ENCODE results near the gene XRCC2. TPM values are rescaled to one million over a fixed set of nuclear protein-coding genes. Genes with fewer than 3 reads are reported as not detected.

The XRCC2 gene
- total and polyA plus RNA-seq, 2 experiments from 2014 or later = 18.9 to 33.2 TPM

DNA sequence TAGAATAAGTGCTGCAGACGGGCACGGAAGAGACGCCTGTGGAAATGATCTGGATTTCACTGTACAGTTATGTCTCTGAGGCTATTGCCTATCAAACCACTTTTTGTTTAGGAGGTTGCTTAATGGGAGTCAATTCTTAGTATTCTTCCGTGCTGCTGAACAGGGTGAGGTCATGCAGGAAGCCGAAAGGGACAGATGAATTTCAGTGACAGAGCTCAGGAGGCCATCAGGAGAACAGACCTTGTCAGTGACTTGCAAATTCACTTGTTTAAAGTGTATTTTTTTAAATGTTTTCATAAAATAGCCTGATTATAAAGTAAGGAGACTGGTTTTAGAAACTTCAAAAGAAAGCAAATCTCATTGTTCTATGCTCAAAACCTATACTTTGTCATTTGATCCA is 58.9 kb downstream of the XRCC2 start:
- Histone ChIP-seq H3F3A (replicated peaks; ENCODE audit: low read depth) (no peaks in the 10 kb centered on the region), H3K27me3 (ENCODE audit: insufficient read depth) (no peaks in the 10 kb centered on the region), H3K9me2 (ENCODE audit: insufficient read depth) (peaks cover 3% of the 10 kb centered on the region; the same call in 1 of the 2 replicates), H3K36me3 (ENCODE audit: insufficient read depth) (no peaks in the 10 kb centered on the region), H4K20me1 (replicated peaks; ENCODE audit: insufficient read depth) (no peaks in the 10 kb centered on the region), H3K4me3 (no peak overlapping the region), H3K4me1 (ENCODE audit: insufficient read depth) (no peaks in the 10 kb centered on the region), H3K79me2 (replicated peaks; ENCODE audit: insufficient read depth) (no peaks in the 10 kb centered on the region), H3K27ac (ENCODE audit: low read depth) (no peak overlapping the region), H2AFZ (no peak overlapping the region), H3K4me2 (no peak overlapping the region)
- Mint-ChIP-seq H3K4me3 (no peak overlapping the region), H3K36me3 (ENCODE audit: low read depth) (peaks cover 8% of the 10 kb centered on the region; the same call in 2 of the 3 replicates), H3K27ac (no peak overlapping the region), H3K9me3 (peaks cover 8% of the 10 kb centered on the region), H3K27me3 (ENCODE audit: insufficient read depth, low read depth, poor library complexity) (peaks cover 3% of the 10 kb centered on the region), H3K4me1 (no peaks in the 10 kb centered on the region)
- ATAC-seq (no peak), DNase-seq (ENCODE audit: low spot score) (no peak)
- TF ChIP-seq EZH2 (IDR thresholded peaks at IDR 0.05; ENCODE audit: low read depth, unreplicated experiment) (no peak), ZNF331 (CRISPR knock-in tag; IDR thresholded peaks at IDR 0.05; ENCODE audit: low read depth) (no peak), ZNF114 (CRISPR knock-in tag; IDR thresholded peaks at IDR 0.05) (no peak), POLR2AphosphoS5 (IDR thresholded peaks at IDR 0.05; ENCODE audit: low read depth) (no peak), CREB1 (CRISPR knock-in tag; IDR thresholded peaks at IDR 0.05; ENCODE audit: low read depth) (no peak)
- TF ChIP-seq, protein P1, sequence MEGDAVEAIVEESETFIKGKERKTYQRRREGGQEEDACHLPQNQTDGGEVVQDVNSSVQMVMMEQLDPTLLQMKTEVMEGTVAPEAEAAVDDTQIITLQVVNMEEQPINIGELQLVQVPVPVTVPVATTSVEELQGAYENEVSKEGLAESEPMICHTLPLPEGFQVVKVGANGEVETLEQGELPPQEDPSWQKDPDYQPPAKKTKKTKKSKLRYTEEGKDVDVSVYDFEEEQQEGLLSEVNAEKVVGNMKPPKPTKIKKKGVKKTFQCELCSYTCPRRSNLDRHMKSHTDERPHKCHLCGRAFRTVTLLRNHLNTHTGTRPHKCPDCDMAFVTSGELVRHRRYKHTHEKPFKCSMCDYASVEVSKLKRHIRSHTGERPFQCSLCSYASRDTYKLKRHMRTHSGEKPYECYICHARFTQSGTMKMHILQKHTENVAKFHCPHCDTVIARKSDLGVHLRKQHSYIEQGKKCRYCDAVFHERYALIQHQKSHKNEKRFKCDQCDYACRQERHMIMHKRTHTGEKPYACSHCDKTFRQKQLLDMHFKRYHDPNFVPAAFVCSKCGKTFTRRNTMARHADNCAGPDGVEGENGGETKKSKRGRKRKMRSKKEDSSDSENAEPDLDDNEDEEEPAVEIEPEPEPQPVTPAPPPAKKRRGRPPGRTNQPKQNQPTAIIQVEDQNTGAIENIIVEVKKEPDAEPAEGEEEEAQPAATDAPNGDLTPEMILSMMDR (conservative IDR thresholded peaks at IDR 0.05; ENCODE audit: low read depth in 2 of 2) = no peak
- TF ChIP-seq, protein P2, sequence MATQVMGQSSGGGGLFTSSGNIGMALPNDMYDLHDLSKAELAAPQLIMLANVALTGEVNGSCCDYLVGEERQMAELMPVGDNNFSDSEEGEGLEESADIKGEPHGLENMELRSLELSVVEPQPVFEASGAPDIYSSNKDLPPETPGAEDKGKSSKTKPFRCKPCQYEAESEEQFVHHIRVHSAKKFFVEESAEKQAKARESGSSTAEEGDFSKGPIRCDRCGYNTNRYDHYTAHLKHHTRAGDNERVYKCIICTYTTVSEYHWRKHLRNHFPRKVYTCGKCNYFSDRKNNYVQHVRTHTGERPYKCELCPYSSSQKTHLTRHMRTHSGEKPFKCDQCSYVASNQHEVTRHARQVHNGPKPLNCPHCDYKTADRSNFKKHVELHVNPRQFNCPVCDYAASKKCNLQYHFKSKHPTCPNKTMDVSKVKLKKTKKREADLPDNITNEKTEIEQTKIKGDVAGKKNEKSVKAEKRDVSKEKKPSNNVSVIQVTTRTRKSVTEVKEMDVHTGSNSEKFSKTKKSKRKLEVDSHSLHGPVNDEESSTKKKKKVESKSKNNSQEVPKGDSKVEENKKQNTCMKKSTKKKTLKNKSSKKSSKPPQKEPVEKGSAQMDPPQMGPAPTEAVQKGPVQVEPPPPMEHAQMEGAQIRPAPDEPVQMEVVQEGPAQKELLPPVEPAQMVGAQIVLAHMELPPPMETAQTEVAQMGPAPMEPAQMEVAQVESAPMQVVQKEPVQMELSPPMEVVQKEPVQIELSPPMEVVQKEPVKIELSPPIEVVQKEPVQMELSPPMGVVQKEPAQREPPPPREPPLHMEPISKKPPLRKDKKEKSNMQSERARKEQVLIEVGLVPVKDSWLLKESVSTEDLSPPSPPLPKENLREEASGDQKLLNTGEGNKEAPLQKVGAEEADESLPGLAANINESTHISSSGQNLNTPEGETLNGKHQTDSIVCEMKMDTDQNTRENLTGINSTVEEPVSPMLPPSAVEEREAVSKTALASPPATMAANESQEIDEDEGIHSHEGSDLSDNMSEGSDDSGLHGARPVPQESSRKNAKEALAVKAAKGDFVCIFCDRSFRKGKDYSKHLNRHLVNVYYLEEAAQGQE (IDR thresholded peaks at IDR 0.05; ENCODE audit: unreplicated experiment) = no peak
- TF ChIP-seq, protein P3, sequence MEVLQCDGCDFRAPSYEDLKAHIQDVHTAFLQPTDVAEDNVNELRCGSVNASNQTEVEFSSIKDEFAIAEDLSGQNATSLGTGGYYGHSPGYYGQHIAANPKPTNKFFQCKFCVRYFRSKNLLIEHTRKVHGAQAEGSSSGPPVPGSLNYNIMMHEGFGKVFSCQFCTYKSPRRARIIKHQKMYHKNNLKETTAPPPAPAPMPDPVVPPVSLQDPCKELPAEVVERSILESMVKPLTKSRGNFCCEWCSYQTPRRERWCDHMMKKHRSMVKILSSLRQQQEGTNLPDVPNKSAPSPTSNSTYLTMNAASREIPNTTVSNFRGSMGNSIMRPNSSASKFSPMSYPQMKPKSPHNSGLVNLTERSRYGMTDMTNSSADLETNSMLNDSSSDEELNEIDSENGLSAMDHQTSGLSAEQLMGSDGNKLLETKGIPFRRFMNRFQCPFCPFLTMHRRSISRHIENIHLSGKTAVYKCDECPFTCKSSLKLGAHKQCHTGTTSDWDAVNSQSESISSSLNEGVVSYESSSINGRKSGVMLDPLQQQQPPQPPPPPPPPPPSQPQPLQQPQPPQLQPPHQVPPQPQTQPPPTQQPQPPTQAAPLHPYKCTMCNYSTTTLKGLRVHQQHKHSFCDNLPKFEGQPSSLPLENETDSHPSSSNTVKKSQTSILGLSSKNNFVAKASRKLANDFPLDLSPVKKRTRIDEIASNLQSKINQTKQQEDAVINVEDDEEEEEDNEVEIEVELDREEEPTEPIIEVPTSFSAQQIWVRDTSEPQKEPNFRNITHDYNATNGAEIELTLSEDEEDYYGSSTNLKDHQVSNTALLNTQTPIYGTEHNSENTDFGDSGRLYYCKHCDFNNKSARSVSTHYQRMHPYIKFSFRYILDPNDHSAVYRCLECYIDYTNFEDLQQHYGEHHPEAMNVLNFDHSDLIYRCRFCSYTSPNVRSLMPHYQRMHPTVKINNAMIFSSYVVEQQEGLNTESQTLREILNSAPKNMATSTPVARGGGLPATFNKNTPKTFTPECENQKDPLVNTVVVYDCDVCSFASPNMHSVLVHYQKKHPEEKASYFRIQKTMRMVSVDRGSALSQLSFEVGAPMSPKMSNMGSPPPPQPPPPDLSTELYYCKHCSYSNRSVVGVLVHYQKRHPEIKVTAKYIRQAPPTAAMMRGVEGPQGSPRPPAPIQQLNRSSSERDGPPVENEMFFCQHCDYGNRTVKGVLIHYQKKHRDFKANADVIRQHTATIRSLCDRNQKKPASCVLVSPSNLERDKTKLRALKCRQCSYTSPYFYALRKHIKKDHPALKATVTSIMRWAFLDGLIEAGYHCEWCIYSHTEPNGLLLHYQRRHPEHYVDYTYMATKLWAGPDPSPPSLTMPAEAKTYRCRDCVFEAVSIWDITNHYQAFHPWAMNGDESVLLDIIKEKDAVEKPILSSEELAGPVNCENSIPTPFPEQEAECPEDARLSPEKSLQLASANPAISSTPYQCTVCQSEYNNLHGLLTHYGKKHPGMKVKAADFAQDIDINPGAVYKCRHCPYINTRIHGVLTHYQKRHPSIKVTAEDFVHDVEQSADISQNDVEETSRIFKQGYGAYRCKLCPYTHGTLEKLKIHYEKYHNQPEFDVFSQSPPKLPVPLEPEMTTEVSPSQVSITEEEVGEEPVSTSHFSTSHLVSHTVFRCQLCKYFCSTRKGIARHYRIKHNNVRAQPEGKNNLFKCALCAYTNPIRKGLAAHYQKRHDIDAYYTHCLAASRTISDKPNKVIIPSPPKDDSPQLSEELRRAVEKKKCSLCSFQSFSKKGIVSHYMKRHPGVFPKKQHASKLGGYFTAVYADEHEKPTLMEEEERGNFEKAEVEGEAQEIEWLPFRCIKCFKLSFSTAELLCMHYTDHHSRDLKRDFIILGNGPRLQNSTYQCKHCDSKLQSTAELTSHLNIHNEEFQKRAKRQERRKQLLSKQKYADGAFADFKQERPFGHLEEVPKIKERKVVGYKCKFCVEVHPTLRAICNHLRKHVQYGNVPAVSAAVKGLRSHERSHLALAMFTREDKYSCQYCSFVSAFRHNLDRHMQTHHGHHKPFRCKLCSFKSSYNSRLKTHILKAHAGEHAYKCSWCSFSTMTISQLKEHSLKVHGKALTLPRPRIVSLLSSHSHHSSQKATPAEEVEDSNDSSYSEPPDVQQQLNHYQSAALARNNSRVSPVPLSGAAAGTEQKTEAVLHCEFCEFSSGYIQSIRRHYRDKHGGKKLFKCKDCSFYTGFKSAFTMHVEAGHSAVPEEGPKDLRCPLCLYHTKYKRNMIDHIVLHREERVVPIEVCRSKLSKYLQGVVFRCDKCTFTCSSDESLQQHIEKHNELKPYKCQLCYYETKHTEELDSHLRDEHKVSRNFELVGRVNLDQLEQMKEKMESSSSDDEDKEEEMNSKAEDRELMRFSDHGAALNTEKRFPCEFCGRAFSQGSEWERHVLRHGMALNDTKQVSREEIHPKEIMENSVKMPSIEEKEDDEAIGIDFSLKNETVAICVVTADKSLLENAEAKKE (CRISPR knock-in tag; IDR thresholded peaks at IDR 0.05) = no peak
- TF ChIP-seq, protein P4, sequence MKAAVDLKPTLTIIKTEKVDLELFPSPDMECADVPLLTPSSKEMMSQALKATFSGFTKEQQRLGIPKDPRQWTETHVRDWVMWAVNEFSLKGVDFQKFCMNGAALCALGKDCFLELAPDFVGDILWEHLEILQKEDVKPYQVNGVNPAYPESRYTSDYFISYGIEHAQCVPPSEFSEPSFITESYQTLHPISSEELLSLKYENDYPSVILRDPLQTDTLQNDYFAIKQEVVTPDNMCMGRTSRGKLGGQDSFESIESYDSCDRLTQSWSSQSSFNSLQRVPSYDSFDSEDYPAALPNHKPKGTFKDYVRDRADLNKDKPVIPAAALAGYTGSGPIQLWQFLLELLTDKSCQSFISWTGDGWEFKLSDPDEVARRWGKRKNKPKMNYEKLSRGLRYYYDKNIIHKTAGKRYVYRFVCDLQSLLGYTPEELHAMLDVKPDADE (IDR thresholded peaks at IDR 0.05) = no peak

Measured in GM23338 (cell line).